ENCODE data around the gene EIF2A. TPM values are rescaled to one million over a fixed set of nuclear protein-coding genes. Genes with fewer than 3 reads are reported as not detected.

Gene EIF2A
- total and polyA plus RNA-seq, 2 experiments from 2014 or later = 47.6 to 140 TPM

GRCh38 chr3:150635076-150635475 lies 88.5 kb downstream of the EIF2A start:
- no peaks in the 10 kb centered on the region for H3K79me2 ChIP-seq (ENCODE audit: insufficient read depth)
- 30 to 33% methylated on average over 6 of the region's 6 CpGs for WGBS, 2 experiments (ENCODE audit: low coverage in 1 of 2, low lambda C conversion rate in 2 of 2, missing lambda C conversion rate in 2 of 2)
- no peak overlapping the region for H3K9ac ChIP-seq
- H3K9me2 ChIP-seq (ENCODE audit: insufficient read depth) = no peaks in the 10 kb centered on the region
- in situ Hi-C loops (cut with MboI) = no loop called here
- H3K9me3 ChIP-seq (ENCODE audit: low read depth) = no peaks in the 10 kb centered on the region
- no peak overlapping the region for H3K27ac ChIP-seq
- H4K20me1 ChIP-seq (ENCODE audit: insufficient read depth) = no peaks in the 10 kb centered on the region
- H3F3A ChIP-seq (ENCODE audit: insufficient read depth) = 0 out of 2 replicates have a peak, but pooled peaks cover 6% of the 10 kb centered on the region
- H2AFZ ChIP-seq = no peak overlapping the region
- H3K27me3 ChIP-seq (replicated peaks; ENCODE audit: insufficient read depth) = no peaks in the 10 kb centered on the region
- no peak for TF ChIP-seq EZH2 (IDR thresholded peaks at IDR 0.05; ENCODE audit: insufficient read depth, poor library complexity, severe bottlenecking)
- TF ChIP-seq EZH2phosphoT487 (IDR thresholded peaks at IDR 0.05; ENCODE audit: insufficient read depth, low read depth) = no peak
- H3K4me3 ChIP-seq = no peak overlapping the region
- no peaks in the 10 kb centered on the region for H3K4me1 ChIP-seq (ENCODE audit: insufficient read depth)
- no peak for DNase-seq
- H3K36me3 ChIP-seq (ENCODE audit: low read depth) = peaks cover 4% of the 10 kb centered on the region; the same call in 1 of the 2 replicates
- no peak overlapping the region for H3K4me2 ChIP-seq (ENCODE audit: unreplicated experiment)

- Histone ChIP-seq H3K27ac (no peak overlapping the region), H3F3A (ENCODE audit: insufficient read depth) (0 out of 2 replicates have a peak, but pooled peaks cover 6% of the 10 kb centered on the region), H3K4me2 (ENCODE audit: unreplicated experiment) (no peak overlapping the region), H3K9ac (no peak overlapping the region), H4K20me1 (ENCODE audit: insufficient read depth) (no peaks in the 10 kb centered on the region), H3K9me2 (ENCODE audit: insufficient read depth) (no peaks in the 10 kb centered on the region), H3K27me3 (replicated peaks; ENCODE audit: insufficient read depth) (no peaks in the 10 kb centered on the region), H3K4me1 (ENCODE audit: insufficient read depth) (no peaks in the 10 kb centered on the region), H3K9me3 (ENCODE audit: low read depth) (no peaks in the 10 kb centered on the region), H2AFZ (no peak overlapping the region), H3K79me2 (ENCODE audit: insufficient read depth) (no peaks in the 10 kb centered on the region), H3K4me3 (no peak overlapping the region), H3K36me3 (ENCODE audit: low read depth) (peaks cover under 1% of the 10 kb centered on the region; the same call in 1 of the 2 replicates)
- WGBS, 2 experiments (ENCODE audit: low coverage in 1 of 2, low lambda C conversion rate in 2 of 2, missing lambda C conversion rate in 2 of 2) = 97 to 100% methylated on average over 1 of the region's 1 CpG
- in situ Hi-C loops (cut with MboI) = no loop called here
- TF ChIP-seq EZH2phosphoT487 (IDR thresholded peaks at IDR 0.05; ENCODE audit: insufficient read depth, low read depth) = no peak
- TF ChIP-seq EZH2 (IDR thresholded peaks at IDR 0.05; ENCODE audit: insufficient read depth, poor library complexity, severe bottlenecking) = no peak
- DNase-seq = no peak
These were observed 88.9 kb downstream of the EIF2A start for GRCh38 chr3:150635526-150635925.

Other genes starting within 250 kb of the EIF2A start
- 9.1 and 11.5 TPM in 2 replicates for gene TSC22D2, start 138.5 kb upstream of the EIF2A start, total RNA-seq (2014; rRNA removed; shearing (Covaris generic))
- gene TSC22D2, start 138.5 kb upstream of the EIF2A start, polyA plus RNA-seq (2016; fragmentation: Nextera tagmentation; extraction: Ambion mirVana) = 27.3 and 27.5 TPM in 2 replicates
- 167 and 176 TPM in 2 replicates for gene SERP1, start 291 bp upstream of the EIF2A start, total RNA-seq (2014; rRNA removed; shearing (Covaris generic))
- gene SERP1, start 291 bp upstream of the EIF2A start, polyA plus RNA-seq (2016; fragmentation: Nextera tagmentation; extraction: Ambion mirVana) = 190 and 194 TPM in 2 replicates
- 92.8 and 179 TPM in 2 replicates for gene SELENOT, start 56.5 kb downstream of the EIF2A start, total RNA-seq (2014; rRNA removed; shearing (Covaris generic))
- 187 and 193 TPM in 2 replicates for gene SELENOT, start 56.5 kb downstream of the EIF2A start, polyA plus RNA-seq (2016; fragmentation: Nextera tagmentation; extraction: Ambion mirVana)
- gene ERICH6, start 157.1 kb downstream of the EIF2A start, total RNA-seq (2014; rRNA removed; shearing (Covaris generic)) = not detected in 2 replicates
- gene ERICH6, start 157.1 kb downstream of the EIF2A start, polyA plus RNA-seq (2016; fragmentation: Nextera tagmentation; extraction: Ambion mirVana) = 0.13 TPM in 1 of 2 replicates, not detected in the other
- 37.4 and 84.7 TPM in 2 replicates for gene SIAH2, start 216.4 kb downstream of the EIF2A start, total RNA-seq (2014; rRNA removed; shearing (Covaris generic))
- gene SIAH2, start 216.4 kb downstream of the EIF2A start, polyA plus RNA-seq (2016; fragmentation: Nextera tagmentation; extraction: Ambion mirVana) = 27.2 and 29.3 TPM in 2 replicates